Transverse colon (tissue), 4 donors: ENCODE data around the gene NR4A1. TPM values are rescaled to one million over a fixed set of nuclear protein-coding genes. Genes with fewer than 3 reads are reported as not detected.

ENCODE experiments used
- DNase-seq: peaks from one replicate; pipeline ENCODE4 v3.0.0-alpha.2; 2019
- H3K27ac ChIP-seq, 4 donors: fragments of 200-600 bp; sonication (generic); 2 replicates each; pipeline ENCODE4 v1.5.1; 2016 to 2018; ENCODE audit warnings: inconsistent platforms in 4 of 4
- H3K27me3 ChIP-seq: fragments of 200-600 bp; sonication (generic); 2 replicates; pipeline ENCODE4 v1.5.1; 2017; ENCODE audit warnings: inconsistent platforms
- H3K36me3 ChIP-seq, 4 donors: fragments of 200-600 bp; sonication (generic); 2 replicates each; pipeline ENCODE4 v1.5.1; 2017 to 2019; ENCODE audit warnings: inconsistent platforms in 4 of 4
- H3K4me1 ChIP-seq, 4 donors: fragments of 200-600 bp; sonication (generic); 2 replicates each; pipeline ENCODE4 v1.5.1; 2017 to 2020; ENCODE audit warnings: inconsistent platforms in 4 of 4
- H3K4me3 ChIP-seq, 4 donors: fragments of 200-600 bp; sonication (generic); 1 replicate in 1 of 4; 2 replicates in 3 of 4; pipeline versions ENCODE4 v1.5.1 to v1.6.1; 2017 to 2019; ENCODE audit warnings: inconsistent platforms in 4 of 4
- H3K9me3 ChIP-seq, 2 donors: fragments of 200-600 bp; sonication (generic); 2 replicates each; pipeline ENCODE4 v1.5.1; 2017 to 2019; ENCODE audit warnings: inconsistent platforms in 2 of 2
- EP300 ChIP-seq: sonication (generic); formaldehyde crosslinking; IDR thresholded peaks from one replicate; pipeline ENCODE4 v1.6.1; 2017; ENCODE audit warnings: antibody characterized with exemption, low read depth
- POLR2A ChIP-seq: fragments of 450-650 bp; IDR thresholded peaks from one replicate; pipeline ENCODE4 v1.6.1; 2016; ENCODE audit warnings: antibody characterized with exemption, mild to moderate bottlenecking, moderate library complexity
- POLR2AphosphoS5 ChIP-seq, 3 donors: sonication (generic); formaldehyde crosslinking; IDR thresholded peaks; one replicate each; pipeline ENCODE4 v1.6.1; 2016; ENCODE audit warnings: antibody characterized with exemption in 3 of 3
- WGBS, 2 donors: methylation state at CpG; one replicate each; pipeline ENCODE4 v1.1.5; 2018; ENCODE audit warnings: low coverage in 1 of 2; 5-methylcytosine and 5-hydroxymethylcytosine counted together
- in situ Hi-C, 4 donors: fragments of 200-750 bp; cut with MboI; loops; one replicate each; pipeline versions ENCODE4 v1.15.0 to v1.15.1; 2017; ENCODE audit warnings: low sequenced_read_pairs in 3 of 4, low pct_ligation_motif_present in 1 of 4, low pct_unique_long_range_greater_than_20kb in 1 of 4
- intact Hi-C: fragments of 100-400 bp; cut with DNase I; formaldehyde crosslinking; loops from one replicate; pipeline ENCODE4 v1.15.1; 2023; ENCODE audit warnings: low total_unique reads
- total RNA-seq, 4 donors: library from RNA; depleted of rRNA; stranded (reverse); fragments of >200 nt; gene quantifications; one replicate each; pipeline ENCODE4 v1.1.0, GENCODE V29; 2016
- TF ChIP-seq, protein P1 (sequence below), 5 experiments: fragments of 200-600 bp in 3 of 5; fragments of 450-650 bp in 2 of 5; sonication (generic) in 3 of 5; IDR thresholded peaks; 1 replicate in 2 of 5; 2 replicates in 3 of 5; pipeline ENCODE4 v1.5.1; 2016 to 2017; ENCODE audit warnings: antibody characterized with exemption in 5 of 5, inconsistent platforms in 3 of 5, mild to moderate bottlenecking in 2 of 5, moderate library complexity in 1 of 5

Gene NR4A1
- total RNA-seq, 4 donors from 2014 or later: 50.7 to 102 (median 76.9) TPM

DNA sequence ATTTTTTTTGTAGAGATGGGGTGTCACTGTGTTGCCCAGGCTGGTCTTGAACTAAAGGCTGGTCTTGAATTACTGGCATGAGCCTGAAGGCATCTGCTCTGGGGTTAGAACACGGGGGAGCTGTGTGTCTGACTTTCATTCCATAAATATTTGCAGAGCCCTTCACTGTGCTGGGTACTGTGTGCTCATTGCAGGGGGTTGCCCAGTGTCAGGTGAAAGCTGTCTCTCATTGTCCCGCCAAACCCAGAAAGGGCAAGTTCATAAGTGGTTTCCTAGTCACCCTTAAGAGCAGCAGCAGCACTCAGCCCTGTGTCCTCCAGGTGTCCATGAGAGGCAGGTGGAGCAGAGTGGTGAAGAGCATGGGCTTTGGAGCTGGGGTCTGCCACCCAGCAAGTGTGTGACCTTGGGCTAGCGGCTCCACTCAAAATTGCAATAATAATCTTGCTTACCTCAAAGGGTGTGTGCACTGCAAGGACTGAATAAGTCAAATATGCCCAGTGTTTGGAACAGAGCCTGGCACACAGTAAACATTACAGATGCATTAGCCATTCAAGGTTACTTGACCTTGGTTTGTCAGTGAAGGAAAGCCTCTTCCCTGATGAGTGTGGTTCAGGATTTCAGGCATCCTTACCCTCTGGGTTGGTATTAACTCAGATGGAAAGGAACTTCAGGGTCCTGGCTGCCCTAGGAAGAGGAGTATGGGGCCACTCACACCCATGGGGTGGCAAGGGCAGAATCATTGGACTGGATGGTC, 23.9 kb downstream of the NR4A1 start:
- peaks cover 16 to 17% (median 16%) of the 10 kb centered on the region in 4 donors for H3K4me1 ChIP-seq
- intact Hi-C loops: no loop called here
- 87% methylated on average over 3 of the region's 3 CpGs; no CpG with 5 or more reads in 1 of the 2 donors for WGBS, 2 donors
- H3K27me3 ChIP-seq: no peaks in the 10 kb centered on the region
- H3K4me3 ChIP-seq: no peak overlapping the region
- no peak overlapping the region for H3K27ac ChIP-seq
- TF ChIP-seq EP300 (no peak), POLR2A (no peak), POLR2AphosphoS5 (IDR thresholded peaks at IDR 0.05) (no peak)
- TF ChIP-seq, protein P1, sequence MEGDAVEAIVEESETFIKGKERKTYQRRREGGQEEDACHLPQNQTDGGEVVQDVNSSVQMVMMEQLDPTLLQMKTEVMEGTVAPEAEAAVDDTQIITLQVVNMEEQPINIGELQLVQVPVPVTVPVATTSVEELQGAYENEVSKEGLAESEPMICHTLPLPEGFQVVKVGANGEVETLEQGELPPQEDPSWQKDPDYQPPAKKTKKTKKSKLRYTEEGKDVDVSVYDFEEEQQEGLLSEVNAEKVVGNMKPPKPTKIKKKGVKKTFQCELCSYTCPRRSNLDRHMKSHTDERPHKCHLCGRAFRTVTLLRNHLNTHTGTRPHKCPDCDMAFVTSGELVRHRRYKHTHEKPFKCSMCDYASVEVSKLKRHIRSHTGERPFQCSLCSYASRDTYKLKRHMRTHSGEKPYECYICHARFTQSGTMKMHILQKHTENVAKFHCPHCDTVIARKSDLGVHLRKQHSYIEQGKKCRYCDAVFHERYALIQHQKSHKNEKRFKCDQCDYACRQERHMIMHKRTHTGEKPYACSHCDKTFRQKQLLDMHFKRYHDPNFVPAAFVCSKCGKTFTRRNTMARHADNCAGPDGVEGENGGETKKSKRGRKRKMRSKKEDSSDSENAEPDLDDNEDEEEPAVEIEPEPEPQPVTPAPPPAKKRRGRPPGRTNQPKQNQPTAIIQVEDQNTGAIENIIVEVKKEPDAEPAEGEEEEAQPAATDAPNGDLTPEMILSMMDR (IDR thresholded peaks at IDR 0.05): no peak
- in situ Hi-C loops: no loop called here
- H3K9me3 ChIP-seq: no peaks in the 10 kb centered on the region
- DNase-seq: no peak
- H3K36me3 ChIP-seq: peaks cover 0 to 17% (median 4%) of the 10 kb centered on the region in 4 donors

DNA sequence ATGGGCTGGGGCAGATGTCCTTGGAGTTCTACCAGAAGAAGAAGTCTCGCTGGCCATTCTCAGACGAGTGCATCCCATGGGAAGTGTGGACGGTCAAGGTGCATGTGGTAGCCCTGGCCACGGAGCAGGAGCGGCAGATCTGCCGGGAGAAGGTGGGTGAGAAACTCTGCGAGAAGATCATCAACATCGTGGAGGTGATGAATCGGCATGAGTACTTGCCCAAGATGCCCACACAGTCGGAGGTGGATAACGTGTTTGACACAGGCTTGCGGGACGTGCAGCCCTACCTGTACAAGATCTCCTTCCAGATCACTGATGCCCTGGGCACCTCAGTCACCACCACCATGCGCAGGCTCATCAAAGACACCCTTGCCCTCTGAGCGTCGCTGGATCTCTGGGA, 25.6 kb downstream of the NR4A1 start:
- no peak for TF ChIP-seq EP300
- no peak for TF ChIP-seq POLR2A
- TF ChIP-seq, protein P1 (IDR thresholded peaks at IDR 0.05): no peak
- no peak for TF ChIP-seq POLR2AphosphoS5 (IDR thresholded peaks at IDR 0.05)
- intact Hi-C loops: loop anchor here (2.0 kb wide), 1 partner anchor 52 kb away; no protein-coding TSS in a partner anchor
- H3K9me3 ChIP-seq: no peaks in the 10 kb centered on the region
- 93% methylated on average over 16 of the region's 16 CpGs; no CpG with 5 or more reads in 1 of the 2 donors for WGBS, 2 donors
- peaks cover 0 to 17% (median 4%) of the 10 kb centered on the region in 4 donors for H3K36me3 ChIP-seq
- no peaks in the 10 kb centered on the region for H3K27me3 ChIP-seq
- H3K4me3 ChIP-seq: no peak overlapping the region
- no peak for DNase-seq
- H3K4me1 ChIP-seq: peaks cover 1 to 17% (median 12%) of the 10 kb centered on the region in 4 donors
- in situ Hi-C loops: no loop called here
- H3K27ac ChIP-seq: no peak overlapping the region

DNA sequence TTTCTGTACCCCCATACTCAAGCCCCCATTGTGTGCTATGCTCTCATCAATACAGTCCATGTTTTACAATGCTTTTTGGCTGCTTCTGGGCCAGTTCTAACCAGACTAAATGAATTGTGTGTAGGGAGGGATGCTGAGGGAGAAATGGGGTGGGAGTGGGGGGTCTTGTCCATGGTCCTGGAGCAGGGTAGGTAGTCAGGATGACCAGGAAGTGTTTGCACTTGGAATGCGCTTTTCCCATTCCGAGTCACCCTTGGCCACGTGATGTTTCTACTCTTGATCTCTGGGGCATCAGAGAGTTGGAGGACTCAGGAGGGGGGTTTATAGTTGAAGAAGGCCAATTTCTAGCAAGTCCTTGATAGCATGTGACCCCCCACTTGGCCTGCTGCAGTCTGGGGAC, 27.0 kb downstream of the NR4A1 start:
- H3K27ac ChIP-seq: no peak overlapping the region
- no peak for DNase-seq
- no peak for TF ChIP-seq POLR2AphosphoS5 (IDR thresholded peaks at IDR 0.05)
- TF ChIP-seq POLR2A: no peak
- TF ChIP-seq, protein P1 (IDR thresholded peaks at IDR 0.05): no peak
- TF ChIP-seq EP300: no peak
- H3K36me3 ChIP-seq: peaks cover 0 to 17% (median 4%) of the 10 kb centered on the region in 4 donors
- no peaks in the 10 kb centered on the region for H3K27me3 ChIP-seq
- 85% methylated on average over 3 of the region's 3 CpGs; no CpG with 5 or more reads in 1 of the 2 donors for WGBS, 2 donors
- H3K9me3 ChIP-seq: no peaks in the 10 kb centered on the region
- in situ Hi-C loops (no loop called here), intact Hi-C loops (no loop called here)
- H3K4me1 ChIP-seq: peaks cover 10 to 19% (median 14%) of the 10 kb centered on the region in 4 donors
- no peak overlapping the region for H3K4me3 ChIP-seq

DNA sequence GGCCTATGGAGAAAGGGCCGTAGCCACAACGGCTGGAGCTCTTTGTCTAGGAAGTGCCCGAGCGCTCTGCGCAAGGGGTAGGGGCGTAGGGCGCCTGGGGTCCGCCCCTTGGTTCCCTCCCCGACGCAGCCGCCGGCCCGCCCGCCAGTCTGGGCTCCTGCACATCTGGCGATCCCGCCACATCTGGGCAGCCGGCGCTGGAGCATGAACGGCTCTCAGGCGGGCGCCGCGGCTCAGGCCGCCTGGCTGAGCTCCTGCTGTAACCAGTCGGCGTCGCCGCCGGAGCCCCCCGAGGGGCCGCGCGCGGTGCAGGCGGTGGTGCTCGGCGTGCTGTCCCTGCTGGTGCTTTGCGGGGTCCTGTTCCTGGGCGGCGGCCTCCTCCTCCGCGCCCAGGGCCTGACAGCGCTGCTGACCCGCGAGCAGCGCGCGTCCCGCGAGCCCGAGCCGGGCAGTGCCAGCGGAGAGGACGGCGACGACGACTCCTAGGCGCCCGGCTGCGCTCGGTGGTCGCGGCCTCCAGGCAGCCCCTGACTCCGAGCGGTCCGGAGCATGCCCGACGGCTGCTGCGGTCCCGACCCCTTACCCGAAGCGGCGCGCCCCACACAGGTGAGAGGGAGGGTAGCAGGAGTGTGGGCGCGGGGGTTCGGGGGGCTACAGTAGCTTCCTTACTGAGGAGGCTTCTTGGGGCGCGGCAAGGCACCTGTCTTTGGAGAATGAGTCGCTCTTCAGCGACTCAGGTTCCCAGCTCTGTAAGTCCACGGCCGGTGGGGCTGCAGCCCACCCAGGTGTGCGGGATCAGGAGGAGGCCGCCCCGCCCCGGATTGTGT, 28.5 kb downstream of the NR4A1 start, which contains the start of gene SMIM41:
Gene SMIM41 (plus strand): TSS at position 129 of the 827 bp plus-strand sequence. CDS start 76 bp downstream, at position 205.
- H3K27ac ChIP-seq: peak within 1 kb of the TSS; percentile 60 to 77 (median 66)
- H3K4me3 ChIP-seq: peak within 1 kb of the TSS in 3 of 4 donors; percentile 9 to 24 (median 11)
- H3K27me3 ChIP-seq: no peaks in the 10 kb centered on the region
- H3K36me3 ChIP-seq: peaks cover 0 to 9% (median 2%) of the 10 kb centered on the region in 4 donors
- peaks cover 11 to 20% (median 14%) of the 10 kb centered on the region in 4 donors for H3K4me1 ChIP-seq
- in situ Hi-C loops (loop anchor here in 3 of 4 donors (5.0 to 10.0 kb wide), 2 partner anchors 52 to 55 kb away; no protein-coding TSS in a partner anchor), intact Hi-C loops (no loop called here)
- peak in 2 of 3 donors; percentile 22 to 25 for TF ChIP-seq POLR2AphosphoS5 (IDR thresholded peaks at IDR 0.05)
- TF ChIP-seq, protein P1 (IDR thresholded peaks at IDR 0.05): no peak
- H3K9me3 ChIP-seq: no peaks in the 10 kb centered on the region
- 79% methylated on average over 81 of the region's 87 CpGs; no CpG with 5 or more reads in 1 of the 2 donors for WGBS, 2 donors
- no peak for DNase-seq
